ENCODE results near the gene HOXC13.

HOXC13 gene

DNA sequence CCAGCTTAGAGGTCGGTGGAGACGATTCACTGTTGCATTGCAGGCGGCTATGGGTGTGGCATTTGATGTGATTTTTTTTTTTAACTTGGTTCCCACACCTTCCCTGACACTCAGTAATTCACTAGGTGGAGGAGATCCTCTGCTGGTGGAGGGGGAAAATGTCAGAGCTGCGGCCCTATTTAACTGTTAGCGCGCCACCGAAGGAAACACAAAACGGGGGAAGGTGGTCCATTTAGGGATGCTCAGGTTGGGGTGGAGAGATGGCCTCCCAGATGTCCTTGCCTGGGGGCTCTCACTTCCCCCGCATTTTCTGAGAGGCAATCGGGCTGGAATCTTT lies 11.8 kb downstream of the HOXC13 start:
- in situ Hi-C loops (cut with MboI; ENCODE audit: low pct_unique_long_range_greater_than_20kb, low sequenced_read_pairs, unreplicated experiment): no loop called here
- TF ChIP-seq CTCF (IDR thresholded peaks at IDR 0.05; ENCODE audit: extremely low read depth, insufficient read depth, missing control alignments): no peak
- no peak for DNase-seq (ENCODE audit: low spot score)

GRCh38 chr12:53950789-53951576 lies 12.4 kb downstream of the HOXC13 start:
- DNase-seq (ENCODE audit: low spot score): no peak
- no peak for TF ChIP-seq CTCF (IDR thresholded peaks at IDR 0.05; ENCODE audit: extremely low read depth, insufficient read depth, missing control alignments)
- in situ Hi-C loops (cut with MboI; ENCODE audit: low pct_unique_long_range_greater_than_20kb, low sequenced_read_pairs, unreplicated experiment): no loop called here

DNA sequence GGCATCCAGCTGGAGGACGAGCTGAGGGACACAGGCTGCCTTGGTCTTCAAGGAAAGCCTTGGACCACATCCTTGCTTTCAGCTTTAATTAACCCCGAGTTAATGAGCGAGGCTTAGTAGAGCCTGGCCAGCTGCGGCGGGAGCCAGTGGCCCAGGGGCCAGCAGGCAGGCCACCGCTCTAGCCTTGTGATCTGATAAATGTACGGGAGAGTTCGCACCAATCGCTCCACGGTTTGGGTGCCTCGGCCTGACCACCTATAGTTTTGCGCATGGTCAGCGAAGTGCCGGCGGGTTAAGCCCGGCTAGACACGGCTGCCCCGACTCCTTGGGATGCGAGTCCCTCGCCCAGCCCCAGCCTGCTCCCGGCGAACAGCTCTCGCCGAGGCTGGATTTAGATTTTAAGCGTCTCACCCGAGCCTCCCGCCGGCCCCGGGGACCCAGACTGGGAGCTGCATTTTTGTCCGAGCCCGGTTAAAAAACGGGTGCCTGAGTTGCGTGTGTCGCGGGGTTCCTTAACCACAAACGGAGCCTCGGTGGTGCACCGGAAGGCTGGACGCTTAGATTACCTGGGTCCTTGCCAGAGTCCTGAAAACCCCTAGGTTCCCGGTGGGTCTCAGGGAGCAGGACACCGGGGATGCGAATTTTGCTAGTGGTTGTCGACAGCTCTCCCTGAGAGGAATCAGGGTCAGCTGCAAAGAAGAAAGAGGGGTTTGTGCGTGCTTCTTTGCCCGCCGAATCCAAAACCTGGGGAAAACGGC lies 13.1 kb downstream of the HOXC13 start:
- in situ Hi-C loops (cut with MboI; ENCODE audit: low pct_unique_long_range_greater_than_20kb, low sequenced_read_pairs, unreplicated experiment): no loop called here
- no peak for DNase-seq (ENCODE audit: low spot score)
- TF ChIP-seq CTCF (IDR thresholded peaks at IDR 0.05; ENCODE audit: extremely low read depth, insufficient read depth, missing control alignments): no peak

- in situ Hi-C loops (cut with MboI; ENCODE audit: low pct_unique_long_range_greater_than_20kb, low sequenced_read_pairs, unreplicated experiment): no loop called here
- TF ChIP-seq CTCF (IDR thresholded peaks at IDR 0.05; ENCODE audit: extremely low read depth, insufficient read depth, missing control alignments): no peak
- no peak for DNase-seq (ENCODE audit: low spot score)
Measured at GRCh38 chr12:53952335-53952694, 13.7 kb downstream of the HOXC13 start.

GRCh38 chr12:53952871-53953734 lies 14.5 kb downstream of the HOXC13 start:
- no peak for DNase-seq (ENCODE audit: low spot score)
- in situ Hi-C loops (cut with MboI; ENCODE audit: low pct_unique_long_range_greater_than_20kb, low sequenced_read_pairs, unreplicated experiment): no loop called here
- TF ChIP-seq CTCF (IDR thresholded peaks at IDR 0.05; ENCODE audit: extremely low read depth, insufficient read depth, missing control alignments): no peak

Measured in GM13977 (cell line).